GM18517 (cell line): ENCODE data around the gene ZNF358.
A peak's percentile ranks its signal among the peaks of the same experiment; 100 is the strongest.
"Not testable (repeated sequence)": the region's sequence is repeated elsewhere in the genome, so short reads cannot be mapped to it uniquely, and the experiment has no call there.

Experiments
- ATAC-seq: cut with Tn5 transposase; IDR thresholded peaks from one replicate; pipeline ENCODE4 v1.9.1; 2021; ENCODE audit warnings: mild to moderate bottlenecking, moderate library complexity; ENCODE audit not compliant: unreplicated experiment

The ZNF358 gene

DNA sequence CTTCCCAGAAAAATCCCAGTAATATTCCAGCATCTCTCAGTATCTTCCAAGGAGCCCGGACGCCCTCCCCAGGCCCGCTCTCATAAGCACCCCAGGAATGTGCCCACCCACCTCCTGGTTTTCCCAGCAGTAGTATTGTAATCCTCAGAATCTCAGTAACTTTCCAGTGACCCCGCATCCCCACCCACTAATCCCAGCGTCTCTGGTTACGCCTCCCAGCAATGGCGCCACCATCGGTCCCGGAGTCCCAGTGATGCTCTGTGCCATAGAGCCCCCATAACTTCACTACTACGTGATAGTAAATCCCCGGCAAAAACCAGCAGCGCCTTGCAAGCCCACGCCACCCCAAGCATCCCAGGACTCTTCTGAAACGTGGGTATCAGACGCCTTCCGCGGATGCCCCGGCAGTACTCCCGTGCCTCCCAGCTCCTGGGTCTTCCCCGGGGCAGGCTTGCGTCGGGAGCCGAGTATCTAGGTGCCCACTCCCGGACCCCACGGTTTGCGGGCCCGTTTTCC, 18.7 kb downstream of the ZNF358 start:
- no peak for ATAC-seq

DNA sequence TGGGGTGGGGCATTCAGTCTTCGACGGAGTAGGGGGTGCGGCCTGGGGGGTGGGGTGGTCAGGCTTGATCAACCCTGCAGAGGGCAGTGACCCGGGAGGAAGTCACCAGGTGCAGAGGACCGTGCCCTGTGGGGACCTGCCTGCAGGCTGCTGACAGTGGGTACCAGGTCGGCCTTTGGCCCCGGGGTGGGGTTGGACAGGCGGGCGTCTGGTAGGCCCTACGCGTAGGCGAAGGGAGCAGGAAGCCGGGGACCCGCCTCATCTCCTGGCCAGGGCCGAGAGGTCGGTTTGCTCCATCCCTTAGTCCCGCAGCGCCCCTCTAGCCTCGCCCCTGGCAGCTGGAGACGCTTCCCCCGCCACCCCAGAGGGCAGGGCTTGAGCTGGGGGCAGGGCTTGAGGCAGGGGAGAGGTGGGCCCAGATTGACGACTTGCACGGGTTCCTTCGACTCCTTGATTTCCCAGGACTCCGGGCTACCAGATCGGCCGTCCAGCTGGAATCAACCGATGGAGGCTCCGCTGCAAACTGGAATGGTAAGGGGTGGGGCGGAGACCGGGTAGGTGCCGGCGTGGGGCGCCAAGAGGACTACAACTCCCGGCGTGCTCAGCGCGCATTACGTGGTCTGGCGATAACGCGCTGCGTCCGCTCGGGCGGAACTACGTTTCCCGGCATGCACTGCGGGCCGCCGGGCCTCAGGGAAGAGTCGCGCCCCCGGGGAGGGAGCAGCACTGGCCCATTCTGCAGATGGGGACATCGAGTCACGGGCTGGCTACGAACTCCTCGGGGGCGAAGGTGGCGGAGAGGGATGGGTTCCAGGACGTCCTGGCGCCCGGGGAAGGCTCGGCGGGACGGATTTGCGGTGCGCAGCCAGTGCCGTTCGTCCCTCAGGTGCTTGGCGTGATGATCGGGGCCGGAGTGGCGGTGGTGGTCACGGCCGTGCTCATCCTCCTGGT, 19.4 kb downstream of the ZNF358 start, which contains the start of gene PNPLA6:
PNPLA6 (plus strand) TSS at position 671 of the 951 bp plus-strand sequence; CDS start at position 743, 72 bp downstream.
- peak; percentile 62 for ATAC-seq

GRCh38 chr19:7535998-7536695, 20.2 kb downstream of the ZNF358 start:
- ATAC-seq: no peak

DNA sequence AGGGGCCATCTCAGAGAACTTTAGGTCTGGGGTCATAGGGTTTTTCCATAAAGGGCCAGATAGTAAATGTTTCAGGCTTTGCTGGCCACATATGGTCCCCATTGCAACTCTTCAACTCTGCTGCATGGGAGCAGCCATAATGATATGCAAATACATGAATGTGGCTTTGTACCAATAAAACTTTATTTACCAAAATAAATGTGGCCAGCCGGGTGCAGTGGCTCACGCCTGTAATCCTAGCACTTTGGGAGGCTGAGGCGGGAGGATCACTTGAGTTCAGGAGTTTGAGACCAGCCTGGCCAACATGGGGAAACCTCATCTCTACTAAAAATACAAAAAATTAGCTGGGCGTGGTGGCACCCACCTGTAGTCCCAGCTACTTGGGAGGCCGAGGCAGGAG, 23.1 kb downstream of the ZNF358 start:
- not testable (repeated sequence) for ATAC-seq

DNA sequence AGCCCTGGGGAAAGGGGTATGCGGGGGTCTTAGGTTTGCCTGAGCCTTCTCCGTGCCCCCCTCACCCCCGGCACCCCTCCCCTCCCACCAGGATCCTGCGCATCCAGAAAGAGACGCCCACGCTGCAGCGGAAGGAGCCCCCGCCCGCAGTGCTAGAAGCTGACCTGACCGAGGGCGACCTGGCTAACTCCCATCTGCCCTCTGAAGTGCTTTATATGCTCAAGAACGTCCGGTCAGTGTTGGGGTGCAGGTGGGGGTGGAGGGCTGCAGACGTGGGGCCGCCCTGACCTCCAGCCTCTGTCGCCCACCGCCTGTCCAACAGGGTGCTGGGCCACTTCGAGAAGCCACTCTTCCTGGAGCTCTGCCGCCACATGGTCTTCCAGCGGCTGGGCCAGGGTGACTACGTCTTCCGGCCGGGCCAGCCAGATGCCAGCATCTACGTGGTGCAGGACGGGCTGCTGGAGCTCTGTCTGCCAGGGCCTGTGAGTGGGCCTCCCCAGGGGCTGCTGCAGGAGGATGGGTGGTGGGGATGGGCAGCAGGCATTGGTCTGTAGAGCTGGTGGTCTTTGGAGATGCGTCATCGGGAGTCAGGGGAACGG, 24.0 kb downstream of the ZNF358 start:
- ATAC-seq: no peak

DNA sequence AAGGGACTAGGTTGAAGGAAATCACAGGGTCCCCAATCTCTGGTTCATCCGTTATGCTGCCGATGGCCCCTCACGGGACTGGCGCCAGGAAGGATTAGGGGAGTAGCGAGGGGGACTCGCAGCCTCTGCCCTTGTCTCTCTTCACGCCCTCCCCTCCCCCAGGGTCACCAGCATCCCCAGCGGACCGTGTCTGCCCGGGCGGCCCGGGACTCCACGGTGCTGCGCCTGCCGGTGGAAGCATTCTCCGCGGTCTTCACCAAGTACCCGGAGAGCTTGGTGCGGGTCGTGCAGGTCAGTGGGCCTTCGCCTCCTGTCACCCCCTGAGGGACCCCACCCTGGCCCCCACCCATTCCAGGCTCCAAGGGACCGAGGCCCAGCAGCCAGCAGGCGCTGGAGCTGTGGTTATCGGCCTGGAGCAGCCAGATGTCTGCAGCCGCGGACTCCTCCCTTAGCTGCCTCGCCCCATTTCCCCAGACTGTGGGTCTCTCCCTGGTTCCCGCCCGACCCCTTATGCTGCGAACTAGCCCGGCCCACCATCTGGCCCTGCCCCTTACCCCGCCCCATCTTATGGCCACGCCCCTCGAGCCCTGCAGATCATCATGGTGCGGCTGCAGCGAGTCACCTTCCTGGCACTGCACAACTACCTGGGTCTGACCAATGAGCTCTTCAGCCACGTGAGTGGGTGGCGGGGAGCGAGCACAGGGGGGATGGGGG, 25.0 kb downstream of the ZNF358 start:
- ATAC-seq: no peak

GRCh38 chr19:7541475-7541824, 25.5 kb downstream of the ZNF358 start:
- no peak for ATAC-seq

DNA sequence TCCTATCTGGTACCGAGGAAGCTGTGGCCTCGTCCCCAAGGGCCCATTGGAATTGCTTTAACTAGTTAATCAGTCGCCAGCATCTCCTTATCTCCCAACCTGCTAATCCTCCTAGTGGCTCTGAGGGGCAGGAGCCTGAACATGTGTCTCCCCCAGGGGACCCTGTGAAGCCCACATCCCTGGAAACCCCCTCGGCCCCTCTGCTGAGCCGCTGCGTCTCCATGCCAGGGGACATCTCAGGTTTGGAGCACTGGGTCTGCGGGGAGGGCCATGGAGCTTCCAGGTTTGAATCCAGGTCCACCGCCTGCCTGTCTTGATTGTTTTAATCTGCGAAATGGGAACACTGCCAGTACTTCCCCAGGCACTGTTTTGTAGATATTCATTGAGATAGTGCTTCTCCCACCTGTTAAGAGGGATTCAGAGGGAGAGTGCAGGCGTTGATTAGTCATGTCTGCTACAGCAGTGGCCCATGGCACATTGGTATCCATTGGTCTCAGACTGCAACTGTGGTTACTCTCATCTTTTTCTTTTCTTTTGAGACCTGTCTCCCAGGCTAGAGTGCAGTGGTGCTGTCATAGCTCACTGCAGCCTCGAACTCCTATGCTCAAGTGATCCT, 26.0 kb downstream of the ZNF358 start:
- ATAC-seq: no peak

GRCh38 chr19:7542556-7543348, 26.8 kb downstream of the ZNF358 start:
- ATAC-seq: no peak

GRCh38 chr19:7544626-7545025, 28.7 kb downstream of the ZNF358 start:
- no peak for ATAC-seq

- ATAC-seq: no peak
Observed at GRCh38 chr19:7545300-7545699, 29.4 kb downstream of the ZNF358 start.

DNA sequence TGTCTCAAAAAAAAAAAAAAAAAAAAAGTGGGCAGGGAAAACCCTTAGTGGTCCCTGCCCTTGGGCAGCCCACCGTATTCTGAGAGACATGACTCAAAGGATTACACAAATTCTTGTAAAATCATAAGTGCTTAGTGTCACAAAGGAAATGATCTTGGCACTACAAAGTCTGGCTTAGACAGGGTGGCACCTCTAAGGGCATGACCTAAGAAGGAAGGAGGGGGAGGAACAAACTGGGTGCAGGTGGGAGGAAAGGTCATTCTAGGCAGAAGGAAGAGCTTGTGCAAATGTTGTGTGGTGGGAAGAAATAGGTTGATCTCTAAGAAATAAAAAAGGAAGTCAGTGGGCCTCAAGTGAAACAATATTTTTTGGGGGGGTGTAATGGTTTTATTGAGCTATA, 30.0 kb downstream of the ZNF358 start:
- no peak for ATAC-seq

DNA sequence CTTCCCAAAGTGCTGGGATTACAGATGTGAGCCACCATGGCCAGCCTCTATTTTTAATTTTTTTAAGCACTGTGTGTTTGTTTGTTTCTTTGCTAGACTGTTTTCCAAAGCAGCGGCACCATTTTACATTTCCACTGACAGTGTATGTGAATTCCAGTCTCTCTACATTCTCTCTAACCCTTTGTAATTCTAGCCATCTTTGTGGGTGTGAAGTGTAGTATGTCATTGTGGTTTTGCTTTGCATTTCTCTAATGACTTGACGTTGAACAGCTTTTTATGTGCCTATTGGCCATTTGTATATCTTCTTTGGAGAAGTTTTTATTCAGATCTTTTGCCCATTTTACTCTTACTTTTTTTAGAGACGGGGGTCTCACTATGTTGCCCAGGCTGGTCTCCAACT, 31.3 kb downstream of the ZNF358 start:
- no peak for ATAC-seq

- no peak for ATAC-seq
Observed at GRCh38 chr19:7549429-7550148, 33.7 kb downstream of the ZNF358 start.

- ATAC-seq: no peak
Observed at GRCh38 chr19:7550169-7550770, 34.4 kb downstream of the ZNF358 start.

DNA sequence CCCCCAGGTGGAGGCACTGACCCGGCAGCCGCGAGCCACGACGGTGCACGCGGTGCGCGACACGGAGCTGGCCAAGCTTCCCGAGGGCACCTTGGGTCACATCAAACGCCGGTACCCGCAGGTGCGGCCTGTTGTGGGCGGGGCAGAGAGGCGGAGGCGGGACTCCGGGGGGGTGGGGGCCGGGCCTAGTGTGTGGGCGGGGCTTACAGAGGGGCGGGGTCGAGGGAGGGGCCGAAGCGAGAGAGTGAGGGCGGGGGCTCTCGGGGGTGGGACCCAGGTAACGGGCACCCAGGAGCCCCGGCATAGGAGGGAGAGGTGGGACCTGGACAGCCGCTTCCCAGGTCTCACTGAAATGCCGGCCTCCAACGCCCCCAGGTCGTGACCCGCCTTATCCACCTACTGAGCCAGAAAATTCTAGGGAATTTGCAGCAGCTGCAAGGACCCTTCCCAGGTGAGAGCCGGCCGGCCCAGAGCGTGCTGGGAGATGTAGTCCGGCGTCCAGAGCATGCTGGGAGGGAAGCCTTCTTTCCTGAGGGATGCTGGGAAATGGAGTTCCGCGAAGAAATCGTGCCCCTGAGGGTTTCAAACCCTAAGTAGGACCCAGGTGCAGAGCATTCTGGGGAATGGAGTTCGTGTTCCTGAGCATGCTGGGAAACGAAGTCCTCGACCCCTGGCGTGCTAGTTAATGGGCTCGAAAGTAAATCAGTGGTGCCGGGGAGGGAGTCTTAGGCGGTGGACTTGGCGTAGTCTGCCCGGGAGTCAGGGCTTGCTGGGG, 35.3 kb downstream of the ZNF358 start:
- ATAC-seq: no peak

DNA sequence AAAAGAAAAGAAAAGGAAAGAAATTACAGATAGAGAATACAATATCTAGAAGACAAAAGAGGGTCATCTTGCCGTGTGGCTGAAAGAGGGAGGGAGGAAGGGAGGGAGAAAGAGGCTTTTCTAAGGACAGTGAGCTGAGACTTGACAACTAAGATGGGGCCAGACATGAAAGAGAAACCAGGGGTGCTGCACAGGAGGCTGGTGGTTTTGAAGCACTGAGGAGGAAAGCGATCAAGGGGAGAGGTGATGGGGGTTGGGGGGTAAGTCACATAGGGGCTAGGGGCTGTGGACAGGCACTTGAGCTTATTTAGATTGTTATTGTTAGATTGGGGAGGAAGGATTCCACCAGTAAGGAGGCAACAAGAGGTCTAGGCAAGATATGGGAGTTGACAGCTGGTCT, 36.9 kb downstream of the ZNF358 start:
- no peak for ATAC-seq

- no peak for ATAC-seq
Observed at GRCh38 chr19:7554565-7554964, 38.7 kb downstream of the ZNF358 start.
